Natural killer cell (primary cell): ENCODE measurements around the gene AUTS2. TPM values are rescaled to one million over a fixed set of nuclear protein-coding genes. Genes with fewer than 3 reads are reported as not detected.

Experiments
- ATAC-seq, 3 donors: fragments of 150-1000 bp in 2 of 3; fragments of 200-7000 bp in 1 of 3; cut with Tn5 transposase; 1 replicate in 1 of 3; 2 replicates in 2 of 3; pipeline ENCODE4 v1.10.0; 2021; ENCODE audit warnings: mild to moderate bottlenecking in 2 of 3, moderate library complexity in 2 of 3
- DNase-seq, 2 donors: peaks; one replicate each; pipeline versions ENCODE4 v3.0.0 to v3.0.0-alpha.2; 2013 to 2021; ENCODE audit warnings: mixed read lengths in 1 of 2
- H3K27ac ChIP-seq: one replicate; pipeline ENCODE4 v1.5.1; 2013; ENCODE audit warnings: mild to moderate bottlenecking, low read length
- H3K27me3 ChIP-seq: one replicate; pipeline ENCODE4 v1.6.1; 2013; ENCODE audit warnings: low read length; ENCODE audit not compliant: control insufficient read depth, insufficient read depth
- H3K36me3 ChIP-seq: one replicate; pipeline ENCODE4 v1.6.1; 2013; ENCODE audit warnings: low read length; ENCODE audit not compliant: control insufficient read depth, insufficient read depth
- H3K4me1 ChIP-seq: one replicate; pipeline ENCODE4 v1.6.1; 2013; ENCODE audit warnings: low read length; ENCODE audit not compliant: control insufficient read depth, insufficient read depth
- H3K4me3 ChIP-seq: one replicate; pipeline ENCODE4 v1.5.1; 2013; ENCODE audit warnings: low read length
- H3K9me3 ChIP-seq: one replicate; pipeline ENCODE4 v1.6.1; 2013; ENCODE audit warnings: low read length; ENCODE audit not compliant: control insufficient read depth, insufficient read depth
- H3K27ac Mint-ChIP-seq, 2 donors: one replicate each; pipeline ENCODE4 v1.8.0; 2022; ENCODE audit warnings: mild to moderate bottlenecking in 2 of 2, mixed read lengths in 2 of 2, moderate library complexity in 1 of 2
- H3K27me3 Mint-ChIP-seq, 2 donors: one replicate each; pipeline ENCODE4 v1.8.0; 2022; ENCODE audit warnings: low read depth in 2 of 2, mixed read lengths in 2 of 2
- H3K36me3 Mint-ChIP-seq: one replicate; pipeline ENCODE4 v1.8.0; 2022; ENCODE audit warnings: mixed read lengths
- H3K4me1 Mint-ChIP-seq, 2 donors: one replicate each; pipeline ENCODE4 v1.8.0; 2022; ENCODE audit warnings: mixed read lengths in 2 of 2
- H3K4me3 Mint-ChIP-seq: one replicate; pipeline ENCODE4 v1.8.0; 2022; ENCODE audit warnings: mild to moderate bottlenecking, moderate library complexity, mixed read lengths
- H3K9me3 Mint-ChIP-seq, 2 donors: one replicate each; pipeline ENCODE4 v1.8.0; 2022; ENCODE audit warnings: mixed read lengths in 2 of 2
- CTCF ChIP-seq: fragments of 200-600 bp; IDR thresholded peaks from one replicate; pipeline ENCODE4 v1.8.0; 2022; ENCODE audit warnings: antibody characterized with exemption
- whole genome bisulfite sequencing: methylation state at CpG from one replicate; pipeline ENCODE4 v1.1.7; 2013; ENCODE audit warnings: missing lambda C conversion rate; ENCODE audit not compliant: insufficient coverage; 5-methylcytosine and 5-hydroxymethylcytosine counted together
- intact Hi-C: fragments of 100-400 bp; cut with micrococcal nuclease; formaldehyde crosslinking; loops from one replicate; pipeline ENCODE4 v1.14.2; 2022
- total RNA-seq, 4 donors: library from RNA; stranded (reverse); fragments of 120-200 nt in 1 of 4; gene quantifications; one replicate each; pipeline versions ENCODE4 v1.2.3 to v1.2.4, GENCODE V29; 2013 to 2022

The AUTS2 gene
- total RNA-seq, 3 donors from 2014 or later (not counting 1 experiment from before 2014, with no cell fraction given): 147 to 197 (median 155) TPM

DNA sequence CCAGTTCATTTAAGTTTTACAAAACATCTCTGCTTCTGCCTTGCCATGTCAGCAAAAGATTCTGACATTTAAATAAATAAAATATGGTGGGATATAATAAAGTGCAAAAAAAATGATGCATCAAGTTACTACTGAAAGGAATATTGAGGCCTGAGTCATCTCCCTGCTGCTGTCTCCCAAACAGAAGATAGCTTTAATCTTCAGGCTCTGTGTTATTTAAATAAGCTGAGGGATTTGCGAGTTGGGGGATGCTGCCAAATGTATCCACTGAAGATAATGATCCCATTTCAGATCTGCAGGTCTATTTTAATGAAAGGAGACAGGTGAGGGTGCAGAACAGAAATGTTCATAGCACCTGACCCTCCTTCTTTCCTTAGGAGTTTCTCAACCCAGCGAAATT, 720.8 kb downstream of the AUTS2 start:
- WGBS: 100% methylated on average over 2 of the region's 2 CpGs
- no peaks in the 10 kb centered on the region for H3K36me3 Mint-ChIP-seq

DNA sequence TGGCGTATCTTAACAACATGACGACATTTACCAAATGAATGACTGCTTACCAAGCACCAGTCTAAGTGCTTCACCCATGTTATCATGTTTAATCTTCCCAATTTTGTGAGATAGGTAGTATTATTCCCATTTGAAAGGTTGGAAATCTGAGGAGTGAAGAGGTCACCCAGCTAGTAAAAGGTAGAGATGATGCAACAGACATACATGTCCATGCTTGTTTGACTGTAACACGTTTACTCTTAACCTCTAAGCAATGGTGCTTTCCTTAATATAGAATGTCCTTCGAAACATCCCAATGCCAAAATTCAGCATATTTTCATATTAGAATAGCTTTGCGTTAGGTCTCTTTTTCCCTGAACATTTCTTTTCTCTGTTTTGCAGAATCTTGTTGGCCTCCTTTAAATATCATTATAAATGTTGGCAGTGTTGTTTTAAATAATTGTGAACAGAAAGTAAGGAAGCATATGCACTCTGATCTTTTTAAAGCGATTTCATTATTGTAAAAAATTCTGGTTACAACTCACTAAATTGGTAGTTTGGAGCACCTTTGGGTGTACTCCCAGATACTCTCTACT, 722.8 kb downstream of the AUTS2 start:
- no peaks in the 10 kb centered on the region for H3K36me3 ChIP-seq
- Mint-ChIP-seq H3K4me3 (no peak overlapping the region), H3K4me1 (peaks cover 0 to 8% of the 10 kb centered on the region in 2 donors), H3K27ac (no peak overlapping the region), H3K9me3 (no peaks in the 10 kb centered on the region), H3K36me3 (no peaks in the 10 kb centered on the region), H3K27me3 (peaks cover 3 to 9% of the 10 kb centered on the region in 2 donors)
- H3K4me1 ChIP-seq: no peaks in the 10 kb centered on the region
- intact Hi-C loops: no loop called here
- TF ChIP-seq CTCF: no peak
- WGBS: 99% methylated on average over 5 of the region's 6 CpGs
- H3K27ac ChIP-seq: no peak overlapping the region
- no peaks in the 10 kb centered on the region for H3K9me3 ChIP-seq
- ATAC-seq (no peak), DNase-seq (no peak)
- no peaks in the 10 kb centered on the region for H3K27me3 ChIP-seq
- H3K4me3 ChIP-seq: no peak overlapping the region

More for the DNA sequence above, 720.8 kb downstream of the AUTS2 start:
- ATAC-seq (no peak), DNase-seq (no peak)
- peaks cover 0 to 6% of the 10 kb centered on the region in 2 donors for H3K4me1 Mint-ChIP-seq
- H3K4me3 Mint-ChIP-seq: no peak overlapping the region
- Histone ChIP-seq H3K4me1 (no peaks in the 10 kb centered on the region), H3K36me3 (no peaks in the 10 kb centered on the region), H3K27me3 (no peaks in the 10 kb centered on the region), H3K27ac (no peak overlapping the region), H3K9me3 (no peaks in the 10 kb centered on the region), H3K4me3 (no peak overlapping the region)
- no peak for TF ChIP-seq CTCF
- H3K27ac Mint-ChIP-seq: no peak overlapping the region
- intact Hi-C loops: no loop called here
- H3K27me3 Mint-ChIP-seq: peaks cover 9 to 11% of the 10 kb centered on the region in 2 donors
- H3K9me3 Mint-ChIP-seq: no peaks in the 10 kb centered on the region

DNA sequence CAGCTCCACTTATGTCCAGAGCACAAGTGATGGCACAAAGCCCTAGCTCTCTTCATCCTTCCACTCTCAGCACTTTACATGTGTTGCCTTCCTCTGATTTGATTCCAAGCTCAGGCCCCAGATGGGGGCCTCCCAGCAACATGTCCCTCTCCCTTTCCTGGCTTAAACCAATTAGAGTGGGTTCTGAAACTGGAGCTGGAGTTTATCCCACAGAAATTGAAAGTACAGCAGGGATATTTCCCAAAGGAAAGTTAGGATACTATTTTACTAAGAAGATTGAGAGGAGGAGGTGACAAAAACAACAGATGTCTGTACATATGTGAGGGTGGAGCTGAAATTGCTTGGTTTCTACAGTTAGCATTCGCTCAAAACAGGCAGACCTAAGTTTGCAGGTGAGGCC, 724.6 kb downstream of the AUTS2 start:
- no peaks in the 10 kb centered on the region for H3K4me1 ChIP-seq
- DNase-seq (no peak), ATAC-seq (no peak)
- H3K27ac Mint-ChIP-seq: no peak overlapping the region
- H3K9me3 Mint-ChIP-seq: no peaks in the 10 kb centered on the region
- H3K36me3 ChIP-seq: no peaks in the 10 kb centered on the region
- no peaks in the 10 kb centered on the region for H3K36me3 Mint-ChIP-seq
- peaks cover 0 to 11% of the 10 kb centered on the region in 2 donors for H3K4me1 Mint-ChIP-seq
- no peaks in the 10 kb centered on the region for H3K27me3 ChIP-seq
- TF ChIP-seq CTCF: no peak
- intact Hi-C loops: no loop called here
- 91% methylated on average over 1 of the region's 1 CpG for WGBS
- no peak overlapping the region for H3K4me3 Mint-ChIP-seq
- H3K4me3 ChIP-seq: no peak overlapping the region
- H3K9me3 ChIP-seq: no peaks in the 10 kb centered on the region
- H3K27me3 Mint-ChIP-seq: peaks cover 3 to 9% of the 10 kb centered on the region in 2 donors
- H3K27ac ChIP-seq: no peak overlapping the region

- no peak for TF ChIP-seq CTCF
- no peaks in the 10 kb centered on the region for H3K36me3 ChIP-seq
- Mint-ChIP-seq H3K4me3 (no peak overlapping the region), H3K4me1 (peaks cover 0 to 5% of the 10 kb centered on the region in 2 donors), H3K36me3 (no peaks in the 10 kb centered on the region), H3K9me3 (no peaks in the 10 kb centered on the region), H3K27ac (no peak overlapping the region), H3K27me3 (peaks cover under 1 to 3% of the 10 kb centered on the region in 2 donors)
- ATAC-seq: no peak
- H3K4me3 ChIP-seq: no peak overlapping the region
- DNase-seq: no peak
- intact Hi-C loops: no loop called here
- 72% methylated on average over 2 of the region's 2 CpGs for WGBS
- no peaks in the 10 kb centered on the region for H3K4me1 ChIP-seq
- no peak overlapping the region for H3K27ac ChIP-seq
- H3K27me3 ChIP-seq: no peaks in the 10 kb centered on the region
- no peaks in the 10 kb centered on the region for H3K9me3 ChIP-seq
Observed at GRCh38 chr7:70325509-70326101, 727.3 kb downstream of the AUTS2 start.
